Keratinocyte (primary cell): Measurements from ENCODE around the gene SPTSSA. TPM values are rescaled to one million over a fixed set of nuclear protein-coding genes. Genes with fewer than 3 reads are reported as not detected.

ENCODE experiments used
- DNase-seq: peaks from one replicate; pipeline ENCODE4 v3.0.0-alpha.2; 2011; ENCODE audit warnings: low read depth, missing footprints, low spot score
- FAIRE-seq: peaks from 2 replicates; lab custom pipeline; 2011; peaks lifted over from hg19 to GRCh38; lab: Jason Lieb, UNC
- H2AFZ ChIP-seq: 2 replicates; pipeline ENCODE4 v1.6.0; 2012; ENCODE audit warnings: low read length, control low read depth, inconsistent platforms; ENCODE audit not compliant: control insufficient read depth
- H3K27ac ChIP-seq: 2 replicates; pipeline ENCODE4 v1.5.1; 2011; ENCODE audit warnings: low read length; ENCODE audit not compliant: control insufficient read depth, insufficient read depth
- H3K27me3 ChIP-seq: 3 replicates; pipeline ENCODE4 v1.6.0; 2011; ENCODE audit warnings: low read length; ENCODE audit not compliant: control insufficient read depth, insufficient read depth; ENCODE audit errors: extremely low read depth
- H3K36me3 ChIP-seq, 2 experiments: 2 replicates in 1 of 2; 3 replicates in 1 of 2; pipeline ENCODE4 v1.5.1; 2011; ENCODE audit warnings: low read length in 2 of 2, mild to moderate bottlenecking in 1 of 2; ENCODE audit not compliant: control insufficient read depth in 2 of 2, insufficient read depth in 2 of 2; ENCODE audit errors: extremely low read depth in 1 of 2
- H3K4me1 ChIP-seq: 3 replicates; pipeline ENCODE4 v1.5.1; 2011; ENCODE audit warnings: low read length; ENCODE audit not compliant: control insufficient read depth, insufficient read depth; ENCODE audit errors: extremely low read depth
- H3K4me2 ChIP-seq: 3 replicates; pipeline ENCODE4 v1.6.0; 2011; ENCODE audit warnings: low read depth, low read length; ENCODE audit not compliant: control insufficient read depth, insufficient read depth; ENCODE audit errors: extremely low read depth
- H3K4me3 ChIP-seq, 3 experiments: fragments of 200-600 bp in 1 of 3; sonication (generic) in 1 of 3; 2 replicates in 2 of 3; 3 replicates in 1 of 3; pipeline ENCODE4 v1.5.1; 2011 to 2016; ENCODE audit warnings: low read length in 3 of 3, mild to moderate bottlenecking in 3 of 3, control low read depth in 2 of 3, inconsistent platforms in 1 of 3, low read depth in 1 of 3, mixed read lengths in 1 of 3, mixed run types in 1 of 3, moderate library complexity in 1 of 3; ENCODE audit not compliant: control insufficient read depth in 2 of 3, insufficient read depth in 2 of 3; ENCODE audit errors: extremely low read depth in 1 of 3
- H3K79me2 ChIP-seq: 2 replicates; pipeline ENCODE4 v1.6.0; 2012; ENCODE audit warnings: low read length; ENCODE audit not compliant: control insufficient read depth, insufficient read depth
- H3K9ac ChIP-seq: 3 replicates; pipeline ENCODE4 v1.6.0; 2011; ENCODE audit warnings: low read length; ENCODE audit not compliant: control insufficient read depth, insufficient read depth; ENCODE audit errors: extremely low read depth
- H3K9me1 ChIP-seq: 3 replicates; pipeline ENCODE4 v1.6.0; 2011; ENCODE audit warnings: low read length; ENCODE audit not compliant: control insufficient read depth, insufficient read depth; ENCODE audit errors: extremely low read depth
- H3K9me3 ChIP-seq: 2 replicates; pipeline ENCODE4 v1.5.1; 2012; ENCODE audit warnings: low read depth, low read length; ENCODE audit not compliant: control insufficient read depth
- H4K20me1 ChIP-seq: 3 replicates; pipeline ENCODE4 v1.6.0; 2011; ENCODE audit warnings: low read length; ENCODE audit not compliant: control insufficient read depth, insufficient read depth; ENCODE audit errors: extremely low read depth
- CTCF ChIP-seq, 3 experiments: IDR thresholded peaks in 1 of 3; conservative IDR thresholded peaks in 1 of 3; optimal IDR thresholded peaks in 1 of 3; 2 replicates in 2 of 3; 3 replicates in 1 of 3; pipeline versions ENCODE3 to v1.5.1; 2011; ENCODE audit warnings: low read length in 3 of 3, mild to moderate bottlenecking in 3 of 3, moderate library complexity in 2 of 3, control low read depth in 1 of 3, inconsistent platforms in 1 of 3; ENCODE audit not compliant: insufficient read depth in 2 of 3; ENCODE audit errors: extremely low read depth in 1 of 3
- EZH2 ChIP-seq: IDR thresholded peaks from one replicate; pipeline ENCODE4 v1.6.1; 2012; ENCODE audit warnings: inconsistent platforms, mild to moderate bottlenecking, low read length, moderate library complexity
- dilution Hi-C: fragments of 300-500 bp; cut with MboI; formaldehyde crosslinking; loops from one replicate; pipeline ENCODE4 v1.7.0; 2020; ENCODE audit warnings: low sequenced_read_pairs; ENCODE audit not compliant: extremely low pct_ligation_motif_present
- polyA plus RNA-seq, 5 experiments: library from polyadenylated mRNA; depleted of rRNA in 3 of 5; stranded (reverse) in 3 of 5; stranded (forward) in 1 of 5; unstranded in 1 of 5; fragments of >200 nt; gene quantifications; 1 replicate in 1 of 5; 2 replicates in 3 of 5; 3 replicates in 1 of 5; pipeline versions ENCODE4 v1.2.1 to v1.2.3, GENCODE V29; 2011 to 2012; ENCODE audit warnings: missing spikeins in 2 of 5, low read depth in 1 of 5, low replicate concordance in 1 of 5

Gene SPTSSA
- polyA plus RNA-seq, 1 donor (not counting 4 experiments of a cell fraction or from before 2014, with no cell fraction given): 43.9 TPM

- Histone ChIP-seq H3K4me3 (no peak overlapping the region), H3K27me3 (no peaks in the 10 kb centered on the region), H3K79me2 (no peaks in the 10 kb centered on the region), H3K4me2 (no peak overlapping the region), H3K9me1 (no peaks in the 10 kb centered on the region), H4K20me1 (no peaks in the 10 kb centered on the region), H3K36me3 (no peaks in the 10 kb centered on the region), H3K4me1 (no peaks in the 10 kb centered on the region), H3K27ac (no peak overlapping the region), H3K9ac (no peak overlapping the region), H3K9me3 (no peaks in the 10 kb centered on the region), H2AFZ (no peak overlapping the region)
- TF ChIP-seq EZH2: no peak
- TF ChIP-seq CTCF (optimal IDR thresholded peaks at IDR 0.05 in 1 of 3, IDR thresholded peaks at IDR 0.05 in 1 of 3, conservative IDR thresholded peaks at IDR 0.05 in 1 of 3; ENCODE audit: extremely low read depth in 1 of 3, insufficient read depth in 2 of 3, low read length in 3 of 3): no peak
- dilution Hi-C loops: no loop called here
- DNase-seq: no peak
- no peak for FAIRE-seq
Measured at GRCh38 chr14:34475163-34475562, 13.1 kb upstream of the SPTSSA start.

- TF ChIP-seq EZH2 (no peak), CTCF (optimal IDR thresholded peaks at IDR 0.05 in 1 of 3, IDR thresholded peaks at IDR 0.05 in 1 of 3, conservative IDR thresholded peaks at IDR 0.05 in 1 of 3; ENCODE audit: extremely low read depth in 1 of 3, insufficient read depth in 2 of 3, low read length in 3 of 3) (no peak)
- dilution Hi-C loops: no loop called here
- no peak for FAIRE-seq
Measured at GRCh38 chr14:34474187-34474679, 12.2 kb upstream of the SPTSSA start.

More at GRCh38 chr14:34474187-34474679, 12.2 kb upstream of the SPTSSA start:
- Histone ChIP-seq H3K79me2 (no peaks in the 10 kb centered on the region), H2AFZ (no peak overlapping the region), H3K27ac (no peak overlapping the region), H3K27me3 (no peaks in the 10 kb centered on the region), H3K36me3 (no peaks in the 10 kb centered on the region), H4K20me1 (no peaks in the 10 kb centered on the region), H3K9ac (no peak overlapping the region), H3K9me3 (no peaks in the 10 kb centered on the region), H3K9me1 (no peaks in the 10 kb centered on the region), H3K4me1 (no peaks in the 10 kb centered on the region), H3K4me3 (no peak overlapping the region), H3K4me2 (no peak overlapping the region)
- no peak for DNase-seq
